Measurements from ENCODE around the gene MINDY2. TPM values are rescaled to one million over a fixed set of nuclear protein-coding genes. Genes with fewer than 3 reads are reported as not detected.
"Not testable (repeated sequence)": the region's sequence is repeated elsewhere in the genome, so short reads cannot be mapped to it uniquely, and the experiment has no call there.

Gene MINDY2
- total RNA-seq, 4 donors from 2014 or later, result 26.6 to 38.2 (median 29.2) TPM

DNA sequence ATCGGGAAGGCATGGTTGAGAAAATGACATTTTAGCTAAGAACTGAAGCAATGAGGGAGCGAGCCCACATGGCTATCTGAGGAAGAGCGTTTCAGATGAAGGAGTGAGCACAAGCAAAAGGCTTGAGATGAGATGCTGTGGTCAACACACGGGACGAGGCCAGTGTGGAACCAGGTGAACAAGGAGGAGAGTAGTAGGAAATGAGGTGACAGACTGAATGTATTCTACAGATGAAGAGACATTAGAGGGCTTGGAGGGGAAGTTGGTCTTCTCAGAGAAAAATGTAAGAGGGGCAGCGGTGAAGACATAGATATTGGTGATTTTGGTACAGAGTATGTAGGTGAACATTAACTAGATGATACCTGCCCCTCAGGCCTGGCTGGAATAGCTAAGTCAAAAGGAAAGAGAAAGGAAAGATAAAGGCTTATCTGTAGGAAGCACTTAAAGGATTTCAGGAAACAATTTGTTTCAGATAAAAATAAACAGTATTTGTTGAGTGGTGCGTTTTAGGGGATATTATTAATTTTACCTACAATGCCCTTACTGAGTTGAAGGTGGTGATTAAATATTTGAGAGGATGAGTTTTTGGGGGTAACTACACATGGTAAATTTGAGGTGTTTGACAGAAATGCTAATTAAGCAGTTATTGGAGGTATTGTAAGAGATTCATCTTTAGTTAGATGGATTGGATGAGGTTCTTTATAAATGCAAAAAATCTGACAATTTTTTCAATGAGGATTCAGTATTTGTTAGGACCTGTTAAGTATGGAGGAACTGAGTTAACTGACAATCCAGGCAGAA lies 105.4 kb downstream of the MINDY2 start:
- H3K27ac ChIP-seq (replicated peaks in 1 of 4), result no peak overlapping the region
- H3K4me3 ChIP-seq, result no peak overlapping the region
- H3K36me3 ChIP-seq, result peaks cover 43 to 54% (median 48%) of the 10 kb centered on the region in 4 donors
- 81% methylated on average over 7 of the region's 7 CpGs for WGBS
- TF ChIP-seq POLR2A (IDR thresholded peaks at IDR 0.05; ENCODE audit: low read depth) (no peak), POLR2AphosphoS5 (IDR thresholded peaks at IDR 0.05) (no peak), EP300 (IDR thresholded peaks at IDR 0.05) (no peak)
- TF ChIP-seq, protein P1, sequence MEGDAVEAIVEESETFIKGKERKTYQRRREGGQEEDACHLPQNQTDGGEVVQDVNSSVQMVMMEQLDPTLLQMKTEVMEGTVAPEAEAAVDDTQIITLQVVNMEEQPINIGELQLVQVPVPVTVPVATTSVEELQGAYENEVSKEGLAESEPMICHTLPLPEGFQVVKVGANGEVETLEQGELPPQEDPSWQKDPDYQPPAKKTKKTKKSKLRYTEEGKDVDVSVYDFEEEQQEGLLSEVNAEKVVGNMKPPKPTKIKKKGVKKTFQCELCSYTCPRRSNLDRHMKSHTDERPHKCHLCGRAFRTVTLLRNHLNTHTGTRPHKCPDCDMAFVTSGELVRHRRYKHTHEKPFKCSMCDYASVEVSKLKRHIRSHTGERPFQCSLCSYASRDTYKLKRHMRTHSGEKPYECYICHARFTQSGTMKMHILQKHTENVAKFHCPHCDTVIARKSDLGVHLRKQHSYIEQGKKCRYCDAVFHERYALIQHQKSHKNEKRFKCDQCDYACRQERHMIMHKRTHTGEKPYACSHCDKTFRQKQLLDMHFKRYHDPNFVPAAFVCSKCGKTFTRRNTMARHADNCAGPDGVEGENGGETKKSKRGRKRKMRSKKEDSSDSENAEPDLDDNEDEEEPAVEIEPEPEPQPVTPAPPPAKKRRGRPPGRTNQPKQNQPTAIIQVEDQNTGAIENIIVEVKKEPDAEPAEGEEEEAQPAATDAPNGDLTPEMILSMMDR (IDR thresholded peaks at IDR 0.05), result no peak
- no peaks in the 10 kb centered on the region for H3K27me3 ChIP-seq
- intact Hi-C loops (cut with DNase I), result no loop called here
- no peaks in the 10 kb centered on the region for H3K4me1 ChIP-seq
- no peak for DNase-seq (ENCODE audit: extremely low spot score)
- H3K9me3 ChIP-seq, result no peaks in the 10 kb centered on the region

DNA sequence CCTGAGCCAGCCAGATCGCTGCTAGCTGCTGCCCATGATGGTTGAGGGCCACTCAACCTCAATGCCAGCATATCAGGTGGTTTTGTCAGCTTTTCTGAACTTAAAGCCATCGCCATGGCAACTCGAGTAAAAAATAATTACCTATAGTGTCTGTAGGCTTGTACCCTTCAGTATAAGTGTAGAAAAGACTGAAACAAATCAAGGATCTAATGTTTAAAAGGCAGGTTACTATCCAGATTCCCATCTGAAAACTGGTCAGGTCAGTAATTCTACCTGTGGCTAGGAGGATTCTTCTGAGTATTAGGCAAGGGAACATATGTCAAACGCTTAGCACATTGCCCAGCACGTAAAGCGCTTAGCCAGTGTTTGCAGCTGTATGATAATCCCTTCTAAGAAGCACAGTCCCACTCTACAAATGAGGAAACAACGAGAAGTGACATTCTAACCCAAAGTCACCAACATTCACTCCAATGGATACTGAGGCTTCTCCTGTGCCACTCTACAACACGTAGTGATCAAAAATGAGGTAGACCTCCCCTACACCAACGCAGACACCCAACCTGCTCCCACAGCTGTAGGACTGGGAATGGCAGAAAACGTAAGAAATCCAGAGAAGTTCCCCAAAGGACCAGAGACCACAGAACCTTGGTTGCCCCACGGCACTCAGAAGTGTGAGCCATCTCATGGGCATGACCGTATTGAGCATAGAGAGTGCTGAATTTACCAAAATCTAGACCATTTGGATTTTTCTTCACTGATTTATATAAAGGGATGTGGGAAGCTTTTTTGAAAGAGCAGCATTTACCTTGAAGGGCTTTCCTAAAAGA lies 107.1 kb downstream of the MINDY2 start:
- Histone ChIP-seq H3K27ac (replicated peaks in 1 of 4) (no peak overlapping the region), H3K36me3 (peaks cover 60 to 72% (median 64%) of the 10 kb centered on the region in 4 donors), H3K4me1 (no peaks in the 10 kb centered on the region), H3K9me3 (no peaks in the 10 kb centered on the region), H3K4me3 (no peak overlapping the region), H3K27me3 (no peaks in the 10 kb centered on the region)
- DNase-seq (ENCODE audit: extremely low spot score), result no peak
- intact Hi-C loops (cut with DNase I), result no loop called here
- no peak for TF ChIP-seq POLR2A (IDR thresholded peaks at IDR 0.05; ENCODE audit: low read depth)
- no peak for TF ChIP-seq POLR2AphosphoS5 (IDR thresholded peaks at IDR 0.05)
- TF ChIP-seq, protein P1 (IDR thresholded peaks at IDR 0.05), result no peak
- TF ChIP-seq EP300 (IDR thresholded peaks at IDR 0.05), result no peak
- 97% methylated on average over 12 of the region's 12 CpGs for WGBS

DNA sequence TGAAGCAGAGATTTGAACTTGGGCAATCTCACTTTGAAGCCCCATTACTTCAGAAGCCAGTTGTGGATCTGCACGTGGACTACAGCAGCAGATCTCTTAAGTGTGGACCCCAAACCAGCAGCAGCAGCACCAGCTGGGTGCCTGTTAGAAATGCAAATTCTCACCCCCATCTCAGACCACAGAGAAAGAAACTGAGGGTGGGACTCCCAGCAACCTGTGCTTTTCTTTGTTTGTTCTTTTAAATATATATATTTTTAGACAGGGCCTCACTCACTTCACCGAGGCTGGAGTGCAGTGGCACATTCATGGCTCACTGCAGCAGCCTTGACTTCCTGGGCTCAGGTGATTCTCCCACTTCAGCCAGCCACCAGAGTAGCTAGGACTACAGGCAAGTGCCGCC lies 109.2 kb downstream of the MINDY2 start:
- DNase-seq (ENCODE audit: extremely low spot score), result no peak
- TF ChIP-seq, protein P1 (IDR thresholded peaks at IDR 0.05), result no peak
- no peak for TF ChIP-seq EP300 (IDR thresholded peaks at IDR 0.05)
- TF ChIP-seq POLR2AphosphoS5 (IDR thresholded peaks at IDR 0.05), result no peak
- TF ChIP-seq POLR2A (IDR thresholded peaks at IDR 0.05; ENCODE audit: low read depth), result no peak
- H3K4me1 ChIP-seq, result no peaks in the 10 kb centered on the region
- intact Hi-C loops (cut with DNase I), result no loop called here
- no peaks in the 10 kb centered on the region for H3K27me3 ChIP-seq
- WGBS, result 91% methylated on average over 3 of the region's 3 CpGs
- H3K36me3 ChIP-seq, result peaks cover 81 to 93% (median 85%) of the 10 kb centered on the region in 4 donors
- H3K9me3 ChIP-seq, result no peaks in the 10 kb centered on the region
- no peak overlapping the region for H3K4me3 ChIP-seq
- no peak overlapping the region for H3K27ac ChIP-seq (replicated peaks in 1 of 4)

DNA sequence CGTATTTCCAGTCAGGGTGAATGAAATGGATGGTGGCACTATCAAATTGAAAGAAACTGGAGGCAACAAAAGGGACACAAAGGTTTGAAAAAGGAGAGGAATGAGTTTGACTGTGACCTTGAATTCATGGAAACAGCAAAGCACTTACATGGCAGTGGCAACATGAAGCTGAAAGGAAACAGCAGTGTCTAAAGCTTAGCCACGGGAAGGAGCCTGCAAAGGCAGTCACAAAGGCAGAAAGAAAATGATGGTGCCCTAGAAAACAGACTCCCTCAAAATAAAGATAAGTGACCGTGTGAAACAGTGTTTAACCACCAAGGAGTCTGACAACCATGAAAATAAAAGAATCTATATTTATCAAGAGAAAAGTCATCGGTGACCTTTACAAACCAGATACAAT lies 111.1 kb downstream of the MINDY2 start:
- peaks cover 98 to 100% (median 99%) of the 10 kb centered on the region in 4 donors for H3K36me3 ChIP-seq

DNA sequence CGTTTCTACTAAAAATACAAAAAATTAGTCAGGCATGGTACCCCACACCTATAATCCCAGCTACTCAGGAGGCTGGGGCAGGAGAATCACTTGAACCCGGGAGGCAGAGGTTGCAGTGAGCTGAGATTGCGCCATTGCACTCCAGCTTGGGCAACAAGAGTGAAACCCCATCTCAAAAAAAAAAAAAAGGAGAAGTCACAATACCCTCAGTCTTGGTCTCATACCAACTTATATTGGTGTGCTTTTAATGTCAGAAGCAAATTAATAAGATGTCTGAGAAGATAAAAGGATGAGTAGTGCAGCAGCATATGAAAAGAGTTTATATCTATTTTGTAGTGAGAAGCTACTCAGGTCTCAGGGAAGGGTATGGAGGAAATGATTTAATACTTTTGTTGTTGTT lies 112.8 kb downstream of the MINDY2 start:
- DNase-seq (ENCODE audit: extremely low spot score); H3K9me3 ChIP-seq; H3K27me3 ChIP-seq; H3K4me3 ChIP-seq; H3K4me1 ChIP-seq; H3K27ac ChIP-seq (replicated peaks in 1 of 4); intact Hi-C loops (cut with DNase I): not testable (repeated sequence)
- 86% methylated on average over 3 of the region's 3 CpGs for WGBS
- peaks cover 98 to 100% (median 99%) of the 10 kb centered on the region in 4 donors for H3K36me3 ChIP-seq

More for the DNA sequence above, 111.1 kb downstream of the MINDY2 start:
- no peaks in the 10 kb centered on the region for H3K4me1 ChIP-seq
- DNase-seq (ENCODE audit: extremely low spot score), result no peak
- H3K9me3 ChIP-seq, result no peaks in the 10 kb centered on the region
- H3K27me3 ChIP-seq, result no peaks in the 10 kb centered on the region
- H3K27ac ChIP-seq (replicated peaks in 1 of 4), result no peak overlapping the region
- intact Hi-C loops (cut with DNase I), result no loop called here
- TF ChIP-seq EP300 (IDR thresholded peaks at IDR 0.05) (no peak), POLR2A (IDR thresholded peaks at IDR 0.05; ENCODE audit: low read depth) (no peak), POLR2AphosphoS5 (IDR thresholded peaks at IDR 0.05) (no peak)
- TF ChIP-seq, protein P1 (IDR thresholded peaks at IDR 0.05), result no peak
- WGBS, result 90% methylated on average over 4 of the region's 4 CpGs
- H3K4me3 ChIP-seq, result no peak overlapping the region

All from esophagus muscularis mucosa (tissue), 4 donors.